Ecto neural progenitor cell (in vitro differentiated cells): ENCODE data around the gene CACNG5.

Experiments used
- DNase-seq: peaks from one replicate; pipeline ENCODE4 v3.0.0-alpha.2; 2018; ENCODE audit warnings: low spot score

CACNG5 gene

GRCh38 chr17:66834919-66835454 is at the start of gene CACNG5:
CACNG5 (plus strand) TSS chr17:66835117; CDS start chr17:66877333, 42,216 bp downstream.
- peak; percentile 69 for DNase-seq

GRCh38 chr17:66786107-66786506 is 48.8 kb upstream of the CACNG5 start:
- no peak for DNase-seq

- no peak for DNase-seq
These were observed 47.0 kb upstream of the CACNG5 start for GRCh38 chr17:66787914-66788313.

GRCh38 chr17:66789093-66789492 is 45.8 kb upstream of the CACNG5 start:
- DNase-seq: no peak

GRCh38 chr17:66789961-66790437 is 44.9 kb upstream of the CACNG5 start:
- no peak for DNase-seq

GRCh38 chr17:66790501-66791061 is 44.3 kb upstream of the CACNG5 start:
- no peak for DNase-seq

GRCh38 chr17:66791347-66791746 is 43.6 kb upstream of the CACNG5 start:
- DNase-seq: no peak

GRCh38 chr17:66793814-66794213 is 41.1 kb upstream of the CACNG5 start:
- DNase-seq: no peak

- DNase-seq: no peak
These were observed 39.4 kb upstream of the CACNG5 start for GRCh38 chr17:66795486-66795885.

- DNase-seq: no peak
These were observed 34.9 kb upstream of the CACNG5 start for GRCh38 chr17:66799849-66800537.

GRCh38 chr17:66803474-66803951 is 31.4 kb upstream of the CACNG5 start:
- no peak for DNase-seq

- no peak for DNase-seq
These were observed 29.4 kb upstream of the CACNG5 start for GRCh38 chr17:66805567-66805966.

GRCh38 chr17:66807182-66807581 is 27.7 kb upstream of the CACNG5 start:
- DNase-seq: no peak

- DNase-seq: no peak
These were observed 25.5 kb upstream of the CACNG5 start for GRCh38 chr17:66809408-66809807.

- no peak for DNase-seq
These were observed 23.8 kb upstream of the CACNG5 start for GRCh38 chr17:66810951-66811682.

GRCh38 chr17:66811683-66812054 is 23.2 kb upstream of the CACNG5 start:
- no peak for DNase-seq

GRCh38 chr17:66812571-66812970 is 22.3 kb upstream of the CACNG5 start:
- no peak for DNase-seq

- no peak for DNase-seq
These were observed 21.6 kb upstream of the CACNG5 start for GRCh38 chr17:66813296-66813695.

- DNase-seq: no peak
These were observed 20.9 kb upstream of the CACNG5 start for GRCh38 chr17:66814026-66814425.

GRCh38 chr17:66814570-66814969 is 20.3 kb upstream of the CACNG5 start:
- DNase-seq: no peak

- no peak for DNase-seq
These were observed 17.2 kb upstream of the CACNG5 start for GRCh38 chr17:66817750-66818149.

- DNase-seq: no peak
These were observed 15.5 kb upstream of the CACNG5 start for GRCh38 chr17:66819466-66819865.

- no peak for DNase-seq
These were observed 12.9 kb upstream of the CACNG5 start for GRCh38 chr17:66822009-66822408.
